ENCODE data around the gene GOLGA6L7. TPM values are rescaled to one million over a fixed set of nuclear protein-coding genes. Genes with fewer than 3 reads are reported as not detected.

GOLGA6L7 gene
- polyA plus RNA-seq, 1 donor from 2014 or later: not detected

- Histone ChIP-seq H3K27me3 (ENCODE audit: insufficient read depth, low read depth, low read length) (no peaks in the 10 kb centered on the region), H3K9ac (ENCODE audit: low read length) (no peak overlapping the region), H3K79me2 (replicated peaks; ENCODE audit: insufficient read depth, low read length) (peaks cover 41% of the 10 kb centered on the region), H3K36me3 (ENCODE audit: insufficient read depth, low read length) (no peaks in the 10 kb centered on the region), H3K27ac (ENCODE audit: low read length) (no peak overlapping the region), H2AFZ (ENCODE audit: low read depth, low read length) (no peak overlapping the region), H3F3A (ENCODE audit: insufficient read depth, low read length, poor library complexity, severe bottlenecking) (no peaks in the 10 kb centered on the region), H3K9me3 (ENCODE audit: low read length) (no peaks in the 10 kb centered on the region), H3K9me2 (ENCODE audit: insufficient read depth, low read length) (no peaks in the 10 kb centered on the region), H3K4me3 (ENCODE audit: low read length) (peak overlapping the region; percentile 86), H3K4me2 (ENCODE audit: low read length) (no peak overlapping the region), H4K20me1 (ENCODE audit: insufficient read depth) (no peaks in the 10 kb centered on the region)
- TF ChIP-seq REST (IDR thresholded peaks at IDR 0.05; ENCODE audit: borderline replicate concordance) (no peak), EP300 (conservative IDR thresholded peaks at IDR 0.05; ENCODE audit: poor library complexity, severe bottlenecking) (no peak), TAF1 (IDR thresholded peaks at IDR 0.05; ENCODE audit: low read depth) (no peak), POLR2AphosphoS5 (IDR thresholded peaks at IDR 0.05) (no peak), RAD21 (conservative IDR thresholded peaks at IDR 0.05) (no peak), EZH2 (IDR thresholded peaks at IDR 0.05; ENCODE audit: borderline replicate concordance, insufficient read depth, low read length, poor library complexity, severe bottlenecking) (no peak), CTCF (IDR thresholded peaks at IDR 0.05; ENCODE audit: poor library complexity, severe bottlenecking) (no peak), SMC3 (conservative IDR thresholded peaks at IDR 0.05; ENCODE audit: poor library complexity) (no peak), MXI1 (conservative IDR thresholded peaks at IDR 0.05; ENCODE audit: poor library complexity, severe bottlenecking) (no peak)
These were observed 40.0 kb upstream of the GOLGA6L7 start for GRCh38 chr15:28888302-28888894.

DNA sequence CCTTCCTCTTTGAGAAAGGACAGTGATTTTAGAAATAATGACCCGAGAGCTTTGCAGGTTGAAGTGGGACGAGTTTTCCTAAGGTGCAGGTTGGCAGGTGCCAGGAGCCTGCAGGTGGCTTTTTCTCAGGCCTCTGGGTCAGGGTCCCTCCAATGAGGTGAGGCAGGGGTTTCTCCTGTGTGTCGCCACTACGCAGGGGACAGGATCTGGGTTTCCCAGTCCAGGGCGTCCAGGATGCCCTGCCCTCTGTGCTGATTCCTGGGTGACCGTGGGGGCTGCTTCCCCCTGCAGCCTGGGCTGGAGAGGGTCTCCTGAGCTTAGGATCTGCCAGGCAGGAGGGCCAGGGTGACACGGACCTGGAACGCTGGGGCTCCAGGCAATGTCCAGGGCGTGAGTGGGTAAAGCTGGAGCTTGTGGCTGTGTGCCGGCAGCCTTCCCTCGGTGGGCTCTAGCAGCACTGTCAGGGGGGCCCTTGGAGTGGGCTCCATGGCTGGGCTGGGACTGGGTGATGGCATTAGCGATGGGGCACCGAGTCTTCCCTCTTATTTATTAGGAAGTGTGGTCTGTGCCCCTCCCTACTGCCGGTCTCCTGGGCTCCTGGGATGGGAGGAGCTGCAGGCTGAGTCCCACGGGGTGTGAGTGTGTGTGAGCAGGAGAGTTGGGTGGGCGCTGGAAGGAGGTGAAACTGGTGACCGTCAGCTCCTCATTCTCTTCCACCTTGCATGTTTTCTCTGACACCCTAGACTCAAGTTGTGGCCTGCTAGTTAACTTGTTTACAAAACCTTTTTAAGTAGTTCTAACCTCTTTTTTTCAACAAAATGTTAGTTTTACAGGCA, 39.1 kb upstream of the GOLGA6L7 start:
- H3K9me3 ChIP-seq (ENCODE audit: low read length): no peaks in the 10 kb centered on the region
- no peaks in the 10 kb centered on the region for H3K27me3 ChIP-seq (ENCODE audit: insufficient read depth, low read depth, low read length)
- H3K36me3 ChIP-seq (ENCODE audit: insufficient read depth, low read length): no peaks in the 10 kb centered on the region
- H3K9me2 ChIP-seq (ENCODE audit: insufficient read depth, low read length): no peaks in the 10 kb centered on the region
- H3K79me2 ChIP-seq (replicated peaks; ENCODE audit: insufficient read depth, low read length): peaks cover 34% of the 10 kb centered on the region
- no peaks in the 10 kb centered on the region for H3F3A ChIP-seq (ENCODE audit: insufficient read depth, low read length, poor library complexity, severe bottlenecking)
- no peaks in the 10 kb centered on the region for H4K20me1 ChIP-seq (ENCODE audit: insufficient read depth)
- H3K4me3 ChIP-seq (ENCODE audit: low read length): peak overlapping the region; percentile 86
- no peak overlapping the region for H2AFZ ChIP-seq (ENCODE audit: low read depth, low read length)
- H3K4me2 ChIP-seq (ENCODE audit: low read length): peak overlapping the region; percentile 68
- TF ChIP-seq EZH2 (IDR thresholded peaks at IDR 0.05; ENCODE audit: borderline replicate concordance, insufficient read depth, low read length, poor library complexity, severe bottlenecking) (no peak), MXI1 (conservative IDR thresholded peaks at IDR 0.05; ENCODE audit: poor library complexity, severe bottlenecking) (no peak), SMC3 (conservative IDR thresholded peaks at IDR 0.05; ENCODE audit: poor library complexity) (no peak), RAD21 (conservative IDR thresholded peaks at IDR 0.05) (no peak), EP300 (conservative IDR thresholded peaks at IDR 0.05; ENCODE audit: poor library complexity, severe bottlenecking) (no peak), REST (IDR thresholded peaks at IDR 0.05; ENCODE audit: borderline replicate concordance) (no peak), TAF1 (IDR thresholded peaks at IDR 0.05; ENCODE audit: low read depth) (no peak), CTCF (IDR thresholded peaks at IDR 0.05; ENCODE audit: poor library complexity, severe bottlenecking) (no peak), POLR2AphosphoS5 (IDR thresholded peaks at IDR 0.05) (no peak)
- peak overlapping the region; percentile 87 for H3K9ac ChIP-seq (ENCODE audit: low read length)
- H3K27ac ChIP-seq (ENCODE audit: low read length): no peak overlapping the region
